ENCODE results near the gene TTBK1. TPM values are rescaled to one million over a fixed set of nuclear protein-coding genes. Genes with fewer than 3 reads are reported as not detected.

Gene TTBK1
- total and polyA plus RNA-seq, 2 donors (not counting 1 experiment from before 2014, with no cell fraction given) = 0.07 TPM; not detected in 1

DNA sequence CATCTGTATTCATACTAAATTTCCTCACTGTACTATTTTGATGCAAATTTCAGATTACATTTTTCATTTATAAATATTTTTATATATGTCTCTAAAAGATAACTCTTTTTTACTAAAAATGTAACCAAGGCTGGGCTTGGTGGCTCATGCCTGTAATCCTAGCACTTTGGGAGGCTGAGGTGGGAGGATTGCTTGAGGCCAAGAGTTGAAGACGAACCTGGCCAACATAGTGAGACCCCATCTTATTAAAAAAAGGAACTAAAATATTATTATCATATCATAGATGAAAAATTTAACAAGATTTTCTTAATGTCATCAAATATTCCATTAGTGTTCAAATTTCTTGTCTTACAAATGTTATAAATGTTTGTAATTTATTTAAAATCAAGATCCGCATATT lies 7.4 kb upstream of the TTBK1 start:
- ATAC-seq (ENCODE audit: low read depth) (no peak), DNase-seq (no peak)
- ChIA-PET POLR2A (no interaction called here), CTCF (no interaction called here)
- Histone ChIP-seq H3K4me2 (replicated peaks; ENCODE audit: low read depth, low read length, poor library complexity, severe bottlenecking) (no peak overlapping the region), H3K27ac (ENCODE audit: low read length in 2 of 2) (no peak overlapping the region), H3K4me1 (ENCODE audit: control insufficient read depth in 2 of 2, insufficient read depth in 2 of 2, low read length in 2 of 2) (no peaks in the 10 kb centered on the region), H3K9ac (ENCODE audit: low read length) (no peak overlapping the region), H3K36me3 (replicated peaks in 1 of 2; ENCODE audit: control extremely low read depth in 1 of 2, control insufficient read depth in 1 of 2, extremely low read depth in 1 of 2, insufficient read depth in 2 of 2, low read length in 1 of 2) (no peaks in the 10 kb centered on the region), H3K27me3 (replicated peaks in 1 of 4; ENCODE audit: control extremely low read depth in 1 of 4, control insufficient read depth in 3 of 4, insufficient read depth in 4 of 4, low read length in 3 of 4) (peaks cover 0 to 22% (median 6%) of the 10 kb centered on the region in 4 experiments), H3K79me2 (ENCODE audit: control insufficient read depth, insufficient read depth, low read length) (no peaks in the 10 kb centered on the region), H3K9me3 (ENCODE audit: control extremely low read depth in 1 of 3, control insufficient read depth in 2 of 3, insufficient read depth in 1 of 3, low read length in 2 of 3) (peaks cover 0 to 7% (median 2%) of the 10 kb centered on the region in 3 donors), H4K20me1 (ENCODE audit: control insufficient read depth, insufficient read depth, low read length, poor library complexity, severe bottlenecking) (no peaks in the 10 kb centered on the region), H2AFZ (ENCODE audit: insufficient read depth, low read depth, low read length, poor library complexity, severe bottlenecking) (no peak overlapping the region), H3K4me3 (ENCODE audit: control extremely low read depth in 1 of 5, extremely low read depth in 1 of 5, insufficient read depth in 1 of 5, low read depth in 2 of 5, low read length in 4 of 5) (no peak overlapping the region)
- peaks cover 38% of the 10 kb centered on the region for H3K27me3 Mint-ChIP-seq
- TF ChIP-seq EZH2 (IDR thresholded peaks at IDR 0.05; ENCODE audit: borderline replicate concordance, insufficient read depth, low read depth, low read length, poor library complexity, severe bottlenecking) = no peak
- TF ChIP-seq, protein P1, sequence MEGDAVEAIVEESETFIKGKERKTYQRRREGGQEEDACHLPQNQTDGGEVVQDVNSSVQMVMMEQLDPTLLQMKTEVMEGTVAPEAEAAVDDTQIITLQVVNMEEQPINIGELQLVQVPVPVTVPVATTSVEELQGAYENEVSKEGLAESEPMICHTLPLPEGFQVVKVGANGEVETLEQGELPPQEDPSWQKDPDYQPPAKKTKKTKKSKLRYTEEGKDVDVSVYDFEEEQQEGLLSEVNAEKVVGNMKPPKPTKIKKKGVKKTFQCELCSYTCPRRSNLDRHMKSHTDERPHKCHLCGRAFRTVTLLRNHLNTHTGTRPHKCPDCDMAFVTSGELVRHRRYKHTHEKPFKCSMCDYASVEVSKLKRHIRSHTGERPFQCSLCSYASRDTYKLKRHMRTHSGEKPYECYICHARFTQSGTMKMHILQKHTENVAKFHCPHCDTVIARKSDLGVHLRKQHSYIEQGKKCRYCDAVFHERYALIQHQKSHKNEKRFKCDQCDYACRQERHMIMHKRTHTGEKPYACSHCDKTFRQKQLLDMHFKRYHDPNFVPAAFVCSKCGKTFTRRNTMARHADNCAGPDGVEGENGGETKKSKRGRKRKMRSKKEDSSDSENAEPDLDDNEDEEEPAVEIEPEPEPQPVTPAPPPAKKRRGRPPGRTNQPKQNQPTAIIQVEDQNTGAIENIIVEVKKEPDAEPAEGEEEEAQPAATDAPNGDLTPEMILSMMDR (IDR thresholded peaks at IDR 0.05) = no peak
- H3K4me3 Mint-ChIP-seq = no peak overlapping the region
- peaks cover 4% of the 10 kb centered on the region for H3K9me3 Mint-ChIP-seq (ENCODE audit: insufficient read depth)
- no CpG with 5 or more reads among the region's 2 CpGs for WGBS (ENCODE audit: insufficient coverage)
- H3K27ac Mint-ChIP-seq = no peak overlapping the region
- H3K4me1 Mint-ChIP-seq = no peaks in the 10 kb centered on the region
- intact Hi-C loops (cut with micrococcal nuclease) = no loop called here

DNA sequence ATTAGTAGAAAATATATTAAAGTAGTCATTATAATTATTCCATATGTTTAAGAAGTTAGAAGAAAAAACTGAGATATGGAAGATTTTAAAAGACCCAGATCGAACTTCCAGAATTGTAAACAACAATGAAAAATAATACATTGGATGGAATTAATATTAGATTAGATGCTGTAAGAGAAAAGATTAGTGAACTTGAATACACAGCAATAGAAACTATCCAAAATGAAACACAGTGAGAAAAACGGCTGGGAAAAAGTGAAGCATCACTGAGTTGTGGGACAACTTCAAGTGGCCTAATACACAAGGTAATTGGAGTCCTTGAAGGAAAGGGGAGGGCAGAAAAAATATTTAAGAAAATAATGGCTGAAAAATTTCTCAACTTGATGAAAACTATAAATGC lies 4.2 kb upstream of the TTBK1 start:
- ATAC-seq (ENCODE audit: low read depth) (no peak), DNase-seq (no peak)
- peaks cover 36% of the 10 kb centered on the region for H3K27me3 Mint-ChIP-seq
- Histone ChIP-seq H2AFZ (ENCODE audit: insufficient read depth, low read depth, low read length, poor library complexity, severe bottlenecking) (no peak overlapping the region), H3K27me3 (replicated peaks in 1 of 4; ENCODE audit: control extremely low read depth in 1 of 4, control insufficient read depth in 3 of 4, insufficient read depth in 4 of 4, low read length in 3 of 4) (peaks cover 0 to 43% (median 26%) of the 10 kb centered on the region in 4 experiments), H4K20me1 (ENCODE audit: control insufficient read depth, insufficient read depth, low read length, poor library complexity, severe bottlenecking) (no peaks in the 10 kb centered on the region), H3K36me3 (replicated peaks in 1 of 2; ENCODE audit: control extremely low read depth in 1 of 2, control insufficient read depth in 1 of 2, extremely low read depth in 1 of 2, insufficient read depth in 2 of 2, low read length in 1 of 2) (no peaks in the 10 kb centered on the region), H3K9ac (ENCODE audit: low read length) (no peak overlapping the region), H3K4me3 (ENCODE audit: control extremely low read depth in 1 of 5, extremely low read depth in 1 of 5, insufficient read depth in 1 of 5, low read depth in 2 of 5, low read length in 4 of 5) (no peak overlapping the region), H3K9me3 (ENCODE audit: control extremely low read depth in 1 of 3, control insufficient read depth in 2 of 3, insufficient read depth in 1 of 3, low read length in 2 of 3) (peaks cover 0 to 11% (median 2%) of the 10 kb centered on the region in 3 donors), H3K27ac (ENCODE audit: low read length in 2 of 2) (no peak overlapping the region), H3K4me2 (replicated peaks; ENCODE audit: low read depth, low read length, poor library complexity, severe bottlenecking) (no peak overlapping the region), H3K79me2 (ENCODE audit: control insufficient read depth, insufficient read depth, low read length) (no peaks in the 10 kb centered on the region), H3K4me1 (ENCODE audit: control insufficient read depth in 2 of 2, insufficient read depth in 2 of 2, low read length in 2 of 2) (peaks cover 0 to 8% of the 10 kb centered on the region in 2 donors)
- TF ChIP-seq, protein P1 (IDR thresholded peaks at IDR 0.05) = no peak
- no peak for TF ChIP-seq EZH2 (IDR thresholded peaks at IDR 0.05; ENCODE audit: borderline replicate concordance, insufficient read depth, low read depth, low read length, poor library complexity, severe bottlenecking)
- WGBS (ENCODE audit: insufficient coverage) = no CpG with 5 or more reads among the region's 2 CpGs
- H3K27ac Mint-ChIP-seq = no peak overlapping the region
- intact Hi-C loops (cut with micrococcal nuclease) = no loop called here
- H3K4me1 Mint-ChIP-seq = no peaks in the 10 kb centered on the region
- no peak overlapping the region for H3K4me3 Mint-ChIP-seq
- ChIA-PET CTCF (interaction anchor here (1.2 to 1.7 kb wide), 2 partner anchors 10 to 165 kb away, joined by 3 to 13 read pairs; partner anchors contain the start of gene DNPH1), POLR2A (no interaction called here)
- H3K9me3 Mint-ChIP-seq (ENCODE audit: insufficient read depth) = peaks cover 4% of the 10 kb centered on the region

Data from B cell (primary cell).